Endothelial cell of umbilical vein (primary cell): ENCODE measurements around the gene FAM50B. TPM values are rescaled to one million over a fixed set of nuclear protein-coding genes. Genes with fewer than 3 reads are reported as not detected.

ENCODE experiments used
- BruUV-seq: library from RNA; stranded (reverse); fragments of 400-500 nt; replicated peaks from 2 replicates; lab custom pipeline; 2021; lab: Mats Ljungman, UMichigan
- CTCF ChIA-PET: fragments of 300-600, 350-600 bp; sonication (Branson Sonifier 250); formaldehyde crosslinking; loops from one replicate; lab custom pipeline; 2021; ENCODE audit warnings: antibody characterized with exemption, inconsistent platforms; lab: Charles Lee
- POLR2A ChIA-PET: fragments of 300-600, 350-600 bp; sonication (Branson Sonifier 250); formaldehyde crosslinking; loops from one replicate; lab custom pipeline; 2021; ENCODE audit warnings: antibody characterized with exemption, inconsistent platforms; lab: Charles Lee
- DNase-seq: peaks from one replicate; pipeline ENCODE4 v3.0.0-alpha.2; 2011; ENCODE audit warnings: low read depth, low spot score
- FAIRE-seq: peaks from 2 replicates; lab custom pipeline; 2011; peaks lifted over from hg19 to GRCh38; lab: Jason Lieb, UNC
- H2AFZ ChIP-seq: 2 replicates; pipeline ENCODE4 v1.6.0; 2012; ENCODE audit warnings: low read depth, low read length, control low read depth, inconsistent platforms
- H3K27ac ChIP-seq: 2 replicates; pipeline ENCODE4 v1.5.1; 2011; ENCODE audit warnings: low read depth, mild to moderate bottlenecking, control low read depth, low read length, moderate library complexity; ENCODE audit not compliant: insufficient read depth
- H3K27me3 ChIP-seq, 2 experiments: 2 replicates each; pipeline versions ENCODE4 v1.6.0 to v1.6.1; 2011; ENCODE audit warnings: low read length in 2 of 2, mixed read lengths in 1 of 2; ENCODE audit not compliant: control insufficient read depth in 2 of 2, insufficient read depth in 2 of 2
- H3K36me3 ChIP-seq, 2 experiments: 2 replicates in 1 of 2; 3 replicates in 1 of 2; pipeline ENCODE4 v1.5.1; 2011; ENCODE audit warnings: low read length in 2 of 2, mild to moderate bottlenecking in 1 of 2, moderate library complexity in 1 of 2; ENCODE audit not compliant: control insufficient read depth in 2 of 2, insufficient read depth in 2 of 2; ENCODE audit errors: extremely low read depth in 1 of 2
- H3K4me1 ChIP-seq: 3 replicates; pipeline ENCODE4 v1.5.1; 2011; ENCODE audit warnings: mild to moderate bottlenecking, low read length; ENCODE audit not compliant: control insufficient read depth, insufficient read depth; ENCODE audit errors: extremely low read depth
- H3K4me2 ChIP-seq: 2 replicates; pipeline ENCODE4 v1.6.1; 2011; ENCODE audit warnings: low read length, control low read depth, mixed read lengths; ENCODE audit not compliant: insufficient read depth
- H3K4me3 ChIP-seq, 3 experiments: fragments of 200-600 bp in 1 of 3; sonication (generic), shearing (Covaris generic) in 1 of 3; replicated peaks in 1 of 3; 2 replicates each; pipeline ENCODE4 v1.5.1; 2011 to 2016; ENCODE audit warnings: control low read depth in 3 of 3, low read length in 3 of 3, mild to moderate bottlenecking in 2 of 3, inconsistent platforms in 1 of 3, low read depth in 1 of 3, moderate library complexity in 1 of 3; ENCODE audit not compliant: insufficient read depth in 1 of 3
- H3K79me2 ChIP-seq: 2 replicates; pipeline ENCODE4 v1.6.0; 2012; ENCODE audit warnings: low read length, inconsistent platforms; ENCODE audit not compliant: control insufficient read depth, insufficient read depth
- H3K9ac ChIP-seq: replicated peaks from 2 replicates; pipeline ENCODE3; 2011; ENCODE audit warnings: low read length, control low read depth; ENCODE audit not compliant: insufficient read depth; ENCODE audit errors: extremely low read depth
- H3K9me1 ChIP-seq: replicated peaks from 3 replicates; pipeline ENCODE4 v1.6.0; 2011; ENCODE audit warnings: mild to moderate bottlenecking, low read length; ENCODE audit not compliant: control insufficient read depth, insufficient read depth; ENCODE audit errors: extremely low read depth
- H3K9me3 ChIP-seq: replicated peaks from 2 replicates; pipeline ENCODE4 v1.5.1; 2012; ENCODE audit warnings: low read length, inconsistent platforms; ENCODE audit not compliant: control insufficient read depth, insufficient read depth
- H4K20me1 ChIP-seq: replicated peaks from 2 replicates; pipeline ENCODE3; 2011; ENCODE audit warnings: mild to moderate bottlenecking, low read length; ENCODE audit not compliant: control insufficient read depth, insufficient read depth; ENCODE audit errors: extremely low read depth
- EZH2 ChIP-seq: IDR thresholded peaks from 2 replicates; pipeline ENCODE4 v1.6.1; 2012; ENCODE audit warnings: borderline replicate concordance, low read depth, mild to moderate bottlenecking, moderate library complexity, low read length, inconsistent platforms; ENCODE audit not compliant: severe bottlenecking
- FOS ChIP-seq: IDR thresholded peaks from 2 replicates; pipeline ENCODE4 v1.6.1; 2011; ENCODE audit warnings: mild to moderate bottlenecking, low read length, moderate library complexity, borderline replicate concordance; ENCODE audit not compliant: insufficient read depth
- GATA2 ChIP-seq: IDR thresholded peaks from 2 replicates; pipeline ENCODE4 v1.7.0; 2011; ENCODE audit warnings: low read depth, mild to moderate bottlenecking, moderate library complexity, mixed read lengths, low read length; ENCODE audit not compliant: insufficient read length, insufficient read depth
- JUN ChIP-seq: IDR thresholded peaks from 2 replicates; pipeline ENCODE4 v1.6.1; 2011; ENCODE audit warnings: borderline replicate concordance, low read depth; ENCODE audit not compliant: insufficient read length, insufficient read depth
- MYC ChIP-seq: IDR thresholded peaks from one replicate; pipeline ENCODE4 v1.6.1; 2011; ENCODE audit warnings: mild to moderate bottlenecking, low read depth, low read length
- POLR2A ChIP-seq: IDR thresholded peaks from 2 replicates; pipeline ENCODE4 v1.6.1; 2012; ENCODE audit warnings: low read depth, mild to moderate bottlenecking, control low read depth, low read length
- POLR2AphosphoS5 ChIP-seq: IDR thresholded peaks from 2 replicates; pipeline ENCODE4 v1.6.1; 2012; ENCODE audit warnings: low read depth, mild to moderate bottlenecking, control low read depth, low read length, moderate library complexity; ENCODE audit not compliant: insufficient read depth
- dilution Hi-C: fragments of 300-500 bp; cut with MboI; formaldehyde crosslinking; loops from one replicate; pipeline ENCODE4 v1.15.0; 2019; ENCODE audit warnings: low sequenced_read_pairs; ENCODE audit not compliant: extremely low pct_ligation_motif_present
- intact Hi-C: fragments of 100-400 bp; cut with micrococcal nuclease; formaldehyde crosslinking; loops from one replicate; pipeline ENCODE4 v1.10.0; 2022
- polyA plus RNA-seq, 4 experiments: library from polyadenylated mRNA; depleted of rRNA in 3 of 4; stranded (reverse) in 3 of 4; unstranded in 1 of 4; fragments of >200 nt; gene quantifications; 2 replicates each; pipeline versions ENCODE4 v1.2.1 to v1.2.3, GENCODE V29; 2011 to 2012; ENCODE audit warnings: missing spikeins in 1 of 4
- total RNA-seq: library from RNA; stranded (reverse); gene quantifications from 2 replicates; pipeline ENCODE4 v1.2.3, GENCODE V29; 2021
- TF ChIP-seq, protein P1 (sequence below): IDR thresholded peaks from 2 replicates; pipeline ENCODE4 v1.6.1; 2011; ENCODE audit not compliant: insufficient read depth, insufficient read length
- TF ChIP-seq, protein P2 (sequence below), 2 donors: IDR thresholded peaks; 1 replicate in 1 of 2; 2 replicates in 1 of 2; pipeline ENCODE4 v1.5.1; 2011; ENCODE audit warnings: low read length in 2 of 2, mild to moderate bottlenecking in 2 of 2, moderate library complexity in 2 of 2, control low read depth in 1 of 2, inconsistent platforms in 1 of 2, low read depth in 1 of 2; ENCODE audit not compliant: insufficient read depth in 1 of 2; ENCODE audit errors: extremely low read depth in 1 of 2

The FAM50B gene
- total and polyA plus RNA-seq, 2 donors (not counting 3 experiments of a cell fraction or from before 2014, with no cell fraction given) = 10.0 to 14.1 TPM

DNA sequence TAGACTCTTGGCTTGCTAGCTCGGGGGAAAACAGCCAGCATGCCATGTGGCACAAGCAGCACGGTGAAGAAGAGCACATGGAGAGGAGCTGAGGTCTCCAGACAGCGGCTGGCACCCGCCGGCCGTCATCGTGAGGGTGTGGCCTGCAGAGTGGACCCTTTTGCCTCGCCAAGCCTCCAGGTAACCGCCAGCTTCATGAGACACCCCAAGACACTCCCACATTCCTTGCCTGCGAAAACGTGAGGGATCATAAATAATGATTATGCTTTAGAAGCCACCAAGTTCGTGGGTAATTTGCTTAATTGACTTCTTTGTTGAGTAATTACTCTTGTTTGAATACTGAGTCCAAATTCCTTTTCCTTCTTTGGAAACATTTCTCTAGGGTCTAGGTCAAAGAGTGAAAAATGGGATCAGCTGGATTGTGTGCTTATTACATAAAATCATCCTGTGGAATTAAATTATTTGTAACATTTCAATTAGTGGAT is 23.2 kb downstream of the FAM50B start:
- TF ChIP-seq POLR2A (no peak), GATA2 (no peak), MYC (no peak), FOS (no peak), POLR2AphosphoS5 (no peak), EZH2 (no peak), JUN (no peak)
- TF ChIP-seq, protein P1, sequence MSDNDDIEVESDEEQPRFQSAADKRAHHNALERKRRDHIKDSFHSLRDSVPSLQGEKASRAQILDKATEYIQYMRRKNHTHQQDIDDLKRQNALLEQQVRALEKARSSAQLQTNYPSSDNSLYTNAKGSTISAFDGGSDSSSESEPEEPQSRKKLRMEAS = no peak
- TF ChIP-seq, protein P2, sequence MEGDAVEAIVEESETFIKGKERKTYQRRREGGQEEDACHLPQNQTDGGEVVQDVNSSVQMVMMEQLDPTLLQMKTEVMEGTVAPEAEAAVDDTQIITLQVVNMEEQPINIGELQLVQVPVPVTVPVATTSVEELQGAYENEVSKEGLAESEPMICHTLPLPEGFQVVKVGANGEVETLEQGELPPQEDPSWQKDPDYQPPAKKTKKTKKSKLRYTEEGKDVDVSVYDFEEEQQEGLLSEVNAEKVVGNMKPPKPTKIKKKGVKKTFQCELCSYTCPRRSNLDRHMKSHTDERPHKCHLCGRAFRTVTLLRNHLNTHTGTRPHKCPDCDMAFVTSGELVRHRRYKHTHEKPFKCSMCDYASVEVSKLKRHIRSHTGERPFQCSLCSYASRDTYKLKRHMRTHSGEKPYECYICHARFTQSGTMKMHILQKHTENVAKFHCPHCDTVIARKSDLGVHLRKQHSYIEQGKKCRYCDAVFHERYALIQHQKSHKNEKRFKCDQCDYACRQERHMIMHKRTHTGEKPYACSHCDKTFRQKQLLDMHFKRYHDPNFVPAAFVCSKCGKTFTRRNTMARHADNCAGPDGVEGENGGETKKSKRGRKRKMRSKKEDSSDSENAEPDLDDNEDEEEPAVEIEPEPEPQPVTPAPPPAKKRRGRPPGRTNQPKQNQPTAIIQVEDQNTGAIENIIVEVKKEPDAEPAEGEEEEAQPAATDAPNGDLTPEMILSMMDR (IDR thresholded peaks at IDR 0.05; ENCODE audit: extremely low read depth in 1 of 2, insufficient read depth in 1 of 2, low read depth in 1 of 2, low read length in 2 of 2) = no peak
- FAIRE-seq = no peak

More for the DNA sequence above, 23.2 kb downstream of the FAM50B start:
- Histone ChIP-seq H3K9me1 (no peaks in the 10 kb centered on the region), H3K4me1 (peaks cover 13% of the 10 kb centered on the region), H3K9ac (no peak overlapping the region), H2AFZ (no peak overlapping the region), H3K79me2 (no peaks in the 10 kb centered on the region), H3K4me3 (no peak overlapping the region), H4K20me1 (no peaks in the 10 kb centered on the region), H3K4me2 (no peak overlapping the region), H3K36me3 (no peaks in the 10 kb centered on the region), H3K27me3 (no peaks in the 10 kb centered on the region), H3K27ac (no peak overlapping the region), H3K9me3 (no peaks in the 10 kb centered on the region)
- ChIA-PET POLR2A (no interaction called here), CTCF (interaction anchor here (1.7 kb wide), 1 partner anchor 10 kb away, joined by 5 read pairs; no protein-coding TSS in a partner anchor)
- no TSS peak for BruUV-seq
- intact Hi-C loops = no loop called here
- dilution Hi-C loops = no loop called here
- no peak for DNase-seq
